Neuronal stem cell (in vitro differentiated cells): ENCODE results near the gene CNFN.

Source experiments
- DNase-seq: peaks from one replicate; pipeline ENCODE4 v3.0.0-alpha.2; 2013; ENCODE audit warnings: low spot score
- H2AFZ ChIP-seq: one replicate; pipeline ENCODE4 v1.6.1; 2013; ENCODE audit warnings: mild to moderate bottlenecking, low read length, inconsistent platforms
- H2AK5ac ChIP-seq: 2 replicates; pipeline ENCODE4 v1.6.1; 2013; ENCODE audit warnings: low read depth, mild to moderate bottlenecking, inconsistent platforms, low read length, moderate library complexity, mixed read lengths
- H2BK120ac ChIP-seq: 2 replicates; pipeline ENCODE4 v1.6.1; 2013; ENCODE audit warnings: low read depth, mild to moderate bottlenecking, inconsistent platforms, low read length, moderate library complexity, mixed read lengths
- H2BK12ac ChIP-seq: one replicate; pipeline ENCODE4 v1.6.1; 2013; ENCODE audit warnings: low read length, inconsistent platforms
- H2BK15ac ChIP-seq: 2 replicates; pipeline ENCODE4 v1.6.1; 2013; ENCODE audit warnings: mild to moderate bottlenecking, low read length, inconsistent platforms, mixed read lengths
- H2BK5ac ChIP-seq: one replicate; pipeline ENCODE4 v1.6.1; 2013; ENCODE audit warnings: inconsistent platforms, mild to moderate bottlenecking, low read length, moderate library complexity
- H3K14ac ChIP-seq: one replicate; pipeline ENCODE4 v1.6.1; 2013; ENCODE audit warnings: low read length, inconsistent platforms
- H3K18ac ChIP-seq: 2 replicates; pipeline ENCODE4 v1.6.1; 2013; ENCODE audit warnings: low read length, inconsistent platforms
- H3K23ac ChIP-seq: 2 replicates; pipeline ENCODE4 v1.6.1; 2013; ENCODE audit warnings: low read depth, mild to moderate bottlenecking, mixed read lengths, low read length, inconsistent platforms; ENCODE audit not compliant: poor library complexity
- H3K27ac ChIP-seq: replicated peaks from 3 replicates; pipeline ENCODE4 v1.5.1; 2013; ENCODE audit warnings: low read length, inconsistent platforms
- H3K27me3 ChIP-seq, 3 experiments: 2 replicates each; pipeline ENCODE4 v1.6.1; 2013; ENCODE audit warnings: low read length in 3 of 3, mild to moderate bottlenecking in 2 of 3, inconsistent platforms in 1 of 3, low read depth in 1 of 3, mixed read lengths in 1 of 3, moderate library complexity in 1 of 3; ENCODE audit not compliant: control insufficient read depth in 3 of 3, insufficient read depth in 3 of 3
- H3K36me3 ChIP-seq, 2 donors: replicated peaks in 1 of 2; 2 replicates each; pipeline ENCODE4 v1.6.1; 2013; ENCODE audit warnings: low read length in 2 of 2; ENCODE audit not compliant: control insufficient read depth in 2 of 2, insufficient read depth in 2 of 2
- H3K4ac ChIP-seq: 2 replicates; pipeline ENCODE4 v1.6.1; 2013; ENCODE audit warnings: inconsistent platforms, mild to moderate bottlenecking, low read length, moderate library complexity
- H3K4me1 ChIP-seq, 2 donors: 1 replicate in 1 of 2; 2 replicates in 1 of 2; pipeline ENCODE4 v1.6.1; 2013; ENCODE audit warnings: low read length in 2 of 2, low read depth in 1 of 2; ENCODE audit not compliant: control insufficient read depth in 2 of 2, insufficient read depth in 1 of 2
- H3K4me2 ChIP-seq: one replicate; pipeline ENCODE4 v1.6.1; 2013; ENCODE audit warnings: mild to moderate bottlenecking, low read length, inconsistent platforms; ENCODE audit not compliant: insufficient read depth, poor library complexity, severe bottlenecking
- H3K4me3 ChIP-seq, 2 donors: 2 replicates each; pipeline ENCODE4 v1.5.1; 2013; ENCODE audit warnings: low read length in 2 of 2, mild to moderate bottlenecking in 2 of 2, inconsistent platforms in 1 of 2, moderate library complexity in 1 of 2
- H3K79me1 ChIP-seq: one replicate; pipeline ENCODE4 v1.6.1; 2013; ENCODE audit warnings: low read depth, mild to moderate bottlenecking, inconsistent platforms, low read length, moderate library complexity
- H3K9ac ChIP-seq: one replicate; pipeline ENCODE4 v1.6.1; 2013; ENCODE audit warnings: mild to moderate bottlenecking, low read depth, low read length, inconsistent platforms; ENCODE audit not compliant: poor library complexity
- H3K9me3 ChIP-seq, 2 donors: replicated peaks in 1 of 2; 2 replicates each; pipeline versions ENCODE3 to v1.6.1; 2013; ENCODE audit warnings: low read length in 2 of 2, mild to moderate bottlenecking in 2 of 2, inconsistent platforms in 1 of 2, low read depth in 1 of 2, mixed read lengths in 1 of 2, moderate library complexity in 1 of 2; ENCODE audit not compliant: control insufficient read depth in 2 of 2, insufficient read depth in 1 of 2
- H4K8ac ChIP-seq: one replicate; pipeline ENCODE4 v1.6.1; 2013; ENCODE audit warnings: low read depth, mild to moderate bottlenecking, inconsistent platforms, low read length, moderate library complexity
- H4K91ac ChIP-seq: one replicate; pipeline ENCODE4 v1.6.1; 2013; ENCODE audit warnings: low read length, low read depth, mild to moderate bottlenecking, inconsistent platforms; ENCODE audit not compliant: poor library complexity
- WGBS, 2 donors: extraction: QIAGEN DNeasy Blood & Tissue Kit; methylation state at CpG; one replicate each; pipeline ENCODE4 v1.1.7; 2013; ENCODE audit warnings: missing lambda C conversion rate in 2 of 2, mixed read lengths in 1 of 2; ENCODE audit not compliant: insufficient read length in 2 of 2, insufficient replicate concordance in 1 of 2; ENCODE audit errors: extremely low coverage in 2 of 2; 5-methylcytosine and 5-hydroxymethylcytosine counted together

CNFN gene

DNA sequence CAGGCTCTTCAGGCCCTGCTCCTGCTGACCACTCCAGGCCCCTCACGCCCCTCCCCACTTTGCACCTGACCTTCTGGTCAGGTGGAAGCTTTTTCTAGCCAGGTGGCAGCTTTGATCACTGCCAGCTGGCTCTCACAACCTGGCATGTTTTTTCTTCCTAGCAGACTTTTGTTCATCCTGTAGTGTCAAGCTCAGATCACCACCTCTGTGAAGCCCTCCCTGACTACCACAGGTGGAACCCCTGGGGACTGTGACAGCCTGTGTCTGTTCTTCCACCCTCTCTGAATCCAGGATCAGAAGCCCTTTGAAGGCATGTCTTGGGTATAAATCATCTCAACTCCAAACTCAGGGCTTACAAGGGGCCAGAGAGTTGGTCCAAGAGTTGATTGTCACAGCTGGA lies 10.3 kb upstream of the CNFN start:
- no CpG with 5 or more reads among the region's 1 CpG for WGBS, 2 donors
- Histone ChIP-seq H3K79me1 (peaks cover 5% of the 10 kb centered on the region), H3K4me2 (no peak overlapping the region), H3K14ac (no peak overlapping the region), H3K9me3 (no peaks in the 10 kb centered on the region), H3K36me3 (peaks cover 2 to 21% of the 10 kb centered on the region in 2 donors), H3K4ac (no peak overlapping the region), H2BK12ac (no peak overlapping the region), H2AK5ac (no peak overlapping the region), H2BK120ac (no peak overlapping the region), H3K27ac (no peak overlapping the region), H3K18ac (no peak overlapping the region), H3K4me3 (no peak overlapping the region), H3K4me1 (peaks cover 20 to 27% of the 10 kb centered on the region in 2 donors), H3K27me3 (no peaks in the 10 kb centered on the region), H4K8ac (no peak overlapping the region), H2AFZ (no peak overlapping the region), H2BK15ac (no peak overlapping the region), H2BK5ac (no peak overlapping the region), H3K9ac (no peak overlapping the region), H4K91ac (no peak overlapping the region), H3K23ac (no peak overlapping the region)
- no peak for DNase-seq

DNA sequence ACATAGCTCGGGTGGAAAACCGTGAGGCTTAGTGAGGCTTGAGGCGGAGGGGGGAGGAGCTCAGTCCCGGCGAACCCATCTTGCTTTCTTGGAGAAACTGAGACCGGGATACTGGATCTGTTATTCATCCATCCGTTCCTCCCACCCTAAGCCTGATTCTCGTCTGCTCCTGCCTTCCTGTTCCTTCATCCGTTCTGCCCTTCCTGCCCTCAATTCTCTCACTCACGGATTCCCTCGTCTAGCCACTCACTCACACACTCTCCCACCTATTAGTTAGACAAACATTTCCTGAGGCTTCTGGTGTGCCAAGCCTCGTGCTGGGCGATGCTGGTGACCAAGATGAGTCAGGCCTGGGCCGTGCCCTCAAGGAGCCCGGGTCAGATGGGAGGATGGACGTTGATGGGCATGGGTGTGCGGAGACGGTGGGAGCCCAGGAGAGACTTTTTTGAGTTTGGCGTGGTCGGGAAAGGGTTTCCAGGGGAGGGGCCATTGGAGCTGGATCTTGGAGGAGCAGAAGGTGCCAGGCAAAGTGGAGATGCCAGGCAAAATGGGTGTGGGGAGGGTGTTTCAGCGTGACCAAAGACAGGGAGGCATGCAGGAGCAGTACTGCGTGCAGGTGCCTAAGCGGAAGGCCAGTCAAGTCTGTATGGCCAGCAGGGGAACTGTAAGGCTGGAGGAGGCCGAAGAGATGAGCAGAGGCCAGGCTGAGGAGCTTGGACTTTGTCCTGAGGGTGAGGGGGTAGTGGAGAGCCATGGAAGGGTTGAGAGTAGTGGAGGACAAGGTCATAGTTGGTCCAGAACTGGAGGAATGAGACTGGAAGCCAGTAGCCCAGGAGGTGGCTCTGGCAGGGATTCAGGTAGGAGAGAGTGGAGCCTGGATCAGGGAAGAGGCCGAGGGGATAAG lies 7.4 kb upstream of the CNFN start:
- WGBS, 2 donors: no CpG with 5 or more reads among the region's 25 CpGs
- Histone ChIP-seq H2BK120ac (no peak overlapping the region), H4K91ac (peak overlapping the region; percentile 22), H3K18ac (peak overlapping the region; percentile 49), H2AFZ (peak overlapping the region; percentile 89), H3K79me1 (peaks cover 5% of the 10 kb centered on the region), H3K4me1 (peaks cover 14 to 32% of the 10 kb centered on the region in 2 donors), H3K4ac (no peak overlapping the region), H3K27me3 (peaks cover 0 to 5% (median 0%) of the 10 kb centered on the region in 3 experiments), H2AK5ac (peak overlapping the region; percentile 79), H3K36me3 (no peaks in the 10 kb centered on the region), H4K8ac (peak overlapping the region; percentile 66), H3K23ac (peak overlapping the region; percentile 69), H3K4me2 (peak overlapping the region; percentile 91), H2BK12ac (peak overlapping the region; percentile 68), H3K4me3 (peak overlapping the region; percentile 73 to 89), H3K9ac (peak overlapping the region; percentile 93), H3K9me3 (no peaks in the 10 kb centered on the region), H2BK5ac (peak overlapping the region; percentile 35), H2BK15ac (no peak overlapping the region), H3K14ac (no peak overlapping the region), H3K27ac (no peak overlapping the region)
- no peak for DNase-seq

DNA sequence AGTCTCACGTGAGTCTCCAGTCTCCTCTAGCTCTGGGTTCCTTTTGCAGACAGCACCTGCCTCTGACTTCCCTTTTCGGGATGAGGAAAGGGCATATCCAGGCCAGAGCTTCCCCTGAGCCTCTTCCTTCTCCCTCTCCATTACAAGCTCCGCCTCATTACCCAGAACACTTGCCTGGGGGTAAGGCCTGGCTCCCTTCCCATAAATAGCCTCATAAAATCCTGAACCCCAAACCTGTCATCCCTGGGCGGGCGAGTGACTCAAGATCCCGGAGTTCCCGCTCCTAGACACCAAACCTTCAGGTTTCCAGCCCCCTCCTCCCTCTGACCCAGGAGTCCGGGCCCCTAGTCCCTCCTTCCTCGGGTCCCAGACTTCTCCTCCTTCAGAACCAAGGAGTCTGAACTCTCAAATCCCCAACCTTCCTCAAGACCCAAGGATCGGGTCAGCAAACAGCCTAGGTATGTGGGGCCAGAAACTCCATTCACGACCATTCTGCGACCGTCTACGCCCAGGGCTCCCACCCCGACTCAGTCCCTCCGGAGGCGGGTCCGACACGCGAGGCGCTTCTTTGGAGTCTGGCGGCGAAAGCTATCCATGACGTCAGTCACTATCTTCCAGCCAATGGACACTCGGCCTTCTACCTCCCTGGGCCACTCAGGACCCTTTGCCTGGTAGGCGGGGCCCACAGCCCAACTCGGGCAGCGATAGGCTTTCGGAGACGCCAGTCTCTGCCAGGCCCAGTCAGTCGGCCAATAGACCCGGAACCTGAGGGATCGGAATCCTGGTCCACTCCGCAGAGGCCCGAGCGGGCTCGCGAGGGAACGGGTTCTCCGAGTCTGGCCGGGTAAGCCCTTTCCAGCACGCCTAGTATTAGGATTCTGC lies 6.5 kb upstream of the CNFN start:
- H4K8ac ChIP-seq: no peak overlapping the region
- no CpG with 5 or more reads among the region's 42 CpGs for WGBS, 2 donors

More for the DNA sequence above, 6.5 kb upstream of the CNFN start:
- peak overlapping the region; percentile 42 for H2BK15ac ChIP-seq
- peak overlapping the region; percentile 73 to 89 for H3K4me3 ChIP-seq
- no peak overlapping the region for H3K14ac ChIP-seq
- H4K91ac ChIP-seq: no peak overlapping the region
- H2AFZ ChIP-seq: peak overlapping the region; percentile 89
- peak overlapping the region; percentile 92 for H3K4me2 ChIP-seq
- peak; percentile 98 for DNase-seq
- peaks cover 13 to 28% of the 10 kb centered on the region in 2 donors for H3K4me1 ChIP-seq
- no peak overlapping the region for H2BK120ac ChIP-seq
- no peaks in the 10 kb centered on the region for H3K36me3 ChIP-seq
- H2BK5ac ChIP-seq: peak overlapping the region; percentile 88
- peaks cover 0 to 14% (median 0%) of the 10 kb centered on the region in 3 experiments for H3K27me3 ChIP-seq
- no peaks in the 10 kb centered on the region for H3K9me3 ChIP-seq
- peak overlapping the region; percentile 63 for H3K27ac ChIP-seq
- peak overlapping the region; percentile 49 for H3K18ac ChIP-seq
- peaks cover 5% of the 10 kb centered on the region for H3K79me1 ChIP-seq
- no peak overlapping the region for H3K23ac ChIP-seq
- no peak overlapping the region for H3K4ac ChIP-seq
- H3K9ac ChIP-seq: peak overlapping the region; percentile 93
- H2AK5ac ChIP-seq: no peak overlapping the region
- H2BK12ac ChIP-seq: no peak overlapping the region
